Subcutaneous adipose tissue (tissue), 4 donors: ENCODE measurements around the gene MADCAM1. TPM values are rescaled to one million over a fixed set of nuclear protein-coding genes. Genes with fewer than 3 reads are reported as not detected.

Experiments
- CTCF ChIP-seq: fragments of 450-650 bp; IDR thresholded peaks from one replicate; pipeline ENCODE4 v1.5.1; 2016; ENCODE audit warnings: low read depth, mild to moderate bottlenecking, control low read depth, antibody characterized with exemption, moderate library complexity
- total RNA-seq, 4 donors: library from RNA; depleted of rRNA; stranded (reverse); fragments of >200 nt; gene quantifications; one replicate each; pipeline ENCODE4 v1.1.0, GENCODE V29; 2016

The MADCAM1 gene
- total RNA-seq, 4 donors from 2014 or later = 0.38 to 0.68 TPM; not detected in 2

- TF ChIP-seq CTCF = no peak
Measured at GRCh38 chr19:461721-462551, 34.4 kb upstream of the MADCAM1 start.

GRCh38 chr19:463483-464207, 32.6 kb upstream of the MADCAM1 start:
- no peak for TF ChIP-seq CTCF

- TF ChIP-seq CTCF = no peak
Measured at GRCh38 chr19:464208-464545, 32.1 kb upstream of the MADCAM1 start.

GRCh38 chr19:465056-465816, 31.1 kb upstream of the MADCAM1 start:
- TF ChIP-seq CTCF = no peak

- no peak for TF ChIP-seq CTCF
Measured at GRCh38 chr19:467554-467953, 28.7 kb upstream of the MADCAM1 start.

GRCh38 chr19:468587-469256, 27.6 kb upstream of the MADCAM1 start:
- TF ChIP-seq CTCF = no peak
